Stimulated activated CD8-positive, alpha-beta memory T cell treated with anti-CD3 and anti-CD28 coated beads, Interleukin-12 subunit alpha, Interleukin-12 subunit beta, amount 100 ng/mL, for 24 hours (primary cell): ENCODE measurements around the gene DPYD.

Experiments
- DNase-seq: peaks from one replicate; pipeline ENCODE4 v3.0.0-alpha.2; 2020; ENCODE audit errors: extremely low read depth

DPYD gene

GRCh38 chr1:97091679-97092078, 829.2 kb downstream of the DPYD start:
- DNase-seq: no peak

DNA sequence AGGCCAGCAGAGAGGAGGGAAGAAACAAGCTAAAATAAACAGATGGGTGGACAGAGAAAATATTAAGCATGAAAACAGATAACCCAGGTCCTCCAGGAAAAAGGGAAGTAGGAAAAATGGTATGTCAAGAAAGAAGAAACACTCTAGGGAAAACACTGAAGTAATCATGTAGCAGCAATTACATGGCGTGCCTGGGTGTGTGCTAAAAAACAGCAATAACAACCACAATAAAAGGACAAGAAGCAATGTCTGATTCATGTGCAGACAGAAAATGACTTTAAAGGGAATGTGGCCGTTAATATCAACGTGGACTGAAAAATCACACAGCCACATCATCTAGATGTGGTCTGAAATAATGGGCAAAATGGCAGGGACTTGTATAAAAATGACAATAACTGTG, 829.6 kb downstream of the DPYD start:
- no peak for DNase-seq

GRCh38 chr1:97090725-97091124, 830.1 kb downstream of the DPYD start:
- DNase-seq: no peak

- DNase-seq: no peak
Measured at GRCh38 chr1:97089173-97089572, 831.7 kb downstream of the DPYD start.

GRCh38 chr1:97088391-97088790, 832.4 kb downstream of the DPYD start:
- no peak for DNase-seq

- no peak for DNase-seq
Measured at GRCh38 chr1:97084546-97084945, 836.3 kb downstream of the DPYD start.

- DNase-seq: no peak
Measured at GRCh38 chr1:97082160-97082848, 838.5 kb downstream of the DPYD start.

DNA sequence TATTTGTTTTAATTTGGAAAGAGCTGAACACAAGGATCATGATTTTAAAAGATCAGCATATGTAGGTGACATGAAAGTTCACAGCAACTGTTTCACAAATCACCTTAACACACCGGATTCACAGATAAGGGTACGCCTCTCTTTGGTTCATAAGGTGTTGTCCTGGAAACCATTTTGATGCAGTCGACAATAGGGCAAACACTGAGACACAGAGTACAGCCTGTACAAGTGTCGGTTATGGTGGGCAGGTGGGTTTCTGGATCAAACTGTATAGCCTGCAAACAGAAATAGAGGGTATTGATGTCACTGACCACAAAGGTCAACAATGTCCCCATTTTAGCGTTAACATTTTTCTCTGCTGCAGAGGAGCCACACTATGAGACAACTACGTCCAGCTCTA, 842.0 kb downstream of the DPYD start:
- no peak for DNase-seq

- no peak for DNase-seq
Measured at GRCh38 chr1:97077221-97077620, 843.6 kb downstream of the DPYD start.

DNA sequence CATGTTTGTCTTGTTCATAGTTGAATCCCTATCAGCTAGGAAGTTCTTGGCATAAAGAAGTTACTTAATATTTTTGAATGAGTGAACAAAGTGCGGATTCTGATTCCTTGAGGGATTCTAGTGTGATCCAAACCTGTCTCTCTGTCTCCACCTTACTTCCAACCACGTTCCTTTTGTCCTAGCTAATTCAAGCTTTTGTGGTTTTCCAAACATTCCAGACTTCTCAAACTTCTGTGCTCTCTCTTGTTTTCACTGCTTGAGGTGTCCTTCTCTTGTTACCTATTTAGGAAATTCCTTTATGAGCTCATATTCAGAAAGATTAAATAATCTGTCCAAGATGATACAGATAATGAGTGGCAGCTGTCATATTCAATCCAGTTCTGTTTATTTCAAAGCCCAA, 846.1 kb downstream of the DPYD start:
- no peak for DNase-seq

DNA sequence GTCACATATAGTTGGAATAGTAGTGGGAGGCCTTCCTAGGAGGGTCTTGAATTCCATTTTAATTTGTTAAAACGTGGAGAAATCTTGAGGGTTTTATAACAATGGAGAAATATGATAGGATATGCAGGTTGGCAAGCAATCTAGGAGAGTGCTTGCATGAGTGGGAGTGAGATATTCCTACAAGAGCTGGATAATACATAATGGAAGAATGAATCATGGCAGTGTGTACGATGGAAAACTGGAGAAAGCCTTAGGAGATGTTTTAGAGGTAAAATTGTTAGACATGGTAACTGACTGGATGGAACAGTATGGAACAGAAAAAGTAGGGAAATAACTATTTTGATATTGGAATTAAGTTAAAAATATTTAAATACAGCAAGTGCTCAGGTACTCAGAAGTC, 846.9 kb downstream of the DPYD start:
- no peak for DNase-seq

- DNase-seq: no peak
Measured at GRCh38 chr1:97073169-97073568, 847.7 kb downstream of the DPYD start.

DNA sequence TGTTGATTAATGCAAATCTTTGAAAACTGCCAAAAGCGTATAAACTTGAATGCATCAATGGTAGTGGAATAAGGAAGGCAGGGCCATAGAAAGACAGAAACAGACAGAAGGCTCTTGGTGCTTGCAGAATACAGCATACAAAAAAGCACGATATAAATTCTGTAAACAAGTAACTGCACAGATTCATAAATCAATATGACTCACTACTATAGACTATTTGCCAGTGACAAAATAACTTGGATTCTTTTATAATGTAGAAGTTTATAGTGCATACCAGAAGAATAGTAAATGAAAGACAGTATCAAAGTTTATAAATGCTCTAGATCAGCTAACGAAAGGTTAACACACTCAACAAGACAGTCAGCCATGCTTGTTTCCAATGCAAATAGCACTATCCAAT, 849.7 kb downstream of the DPYD start:
- DNase-seq: no peak

DNA sequence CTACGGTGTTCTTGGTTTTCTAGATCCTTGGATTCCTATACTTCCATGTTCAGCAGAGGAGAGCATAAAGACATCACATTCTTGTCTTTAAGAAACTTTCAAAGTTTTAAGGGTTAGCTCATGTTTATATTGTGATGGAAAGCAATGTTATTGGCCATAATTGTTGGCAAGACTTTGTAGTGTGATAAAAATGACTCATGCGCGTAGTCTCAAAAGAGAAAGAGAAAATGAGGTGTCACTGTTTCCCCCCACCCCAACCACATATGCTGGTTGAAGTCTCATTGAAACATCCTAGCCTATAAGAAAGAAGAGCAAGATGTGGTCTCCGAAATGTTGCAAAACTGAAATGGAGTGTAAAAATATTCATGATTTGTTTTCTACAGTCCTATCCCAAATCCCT, 850.5 kb downstream of the DPYD start:
- no peak for DNase-seq

GRCh38 chr1:97069312-97069711, 851.5 kb downstream of the DPYD start:
- no peak for DNase-seq

DNA sequence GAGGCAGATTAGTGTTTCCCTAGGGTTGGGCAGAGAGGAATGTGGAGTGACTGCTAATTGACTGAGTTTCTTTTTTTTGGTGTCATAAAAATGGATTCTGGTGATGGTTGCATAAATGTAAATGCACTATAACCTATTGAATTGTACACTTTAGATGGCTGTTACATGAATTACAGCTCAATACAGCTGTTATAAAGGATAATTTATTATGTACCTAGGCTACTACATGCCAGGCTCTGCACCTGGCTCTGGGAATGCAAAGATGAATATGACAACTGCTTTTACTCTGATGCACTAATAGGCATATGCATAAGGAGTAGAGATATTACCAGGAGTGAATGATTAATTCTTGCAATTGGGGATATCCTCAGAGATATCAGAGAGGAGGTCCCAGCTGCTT, 854.0 kb downstream of the DPYD start:
- no peak for DNase-seq

GRCh38 chr1:97063532-97063931, 857.3 kb downstream of the DPYD start:
- DNase-seq: no peak

DNA sequence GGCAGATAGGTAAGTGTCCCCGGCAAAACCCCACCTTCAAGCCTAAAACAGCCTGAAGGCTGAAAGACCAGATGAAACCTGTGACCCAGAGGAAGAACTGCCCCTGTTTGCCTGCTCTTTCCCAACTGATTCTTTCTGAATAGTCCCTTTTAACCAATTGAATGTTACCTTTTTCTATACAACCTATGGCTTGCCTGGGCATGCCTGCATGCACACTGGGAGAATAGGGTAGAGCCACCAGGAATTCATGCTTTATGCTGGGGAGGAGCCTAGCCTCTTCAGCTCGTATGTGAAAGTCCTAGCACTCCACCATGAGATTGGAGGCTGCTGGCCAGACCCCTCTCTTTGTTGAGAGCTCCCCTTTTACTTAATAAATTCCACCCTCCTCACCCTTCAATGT, 859.2 kb downstream of the DPYD start:
- no peak for DNase-seq

- no peak for DNase-seq
Measured at GRCh38 chr1:97056386-97056785, 864.4 kb downstream of the DPYD start.

GRCh38 chr1:97053268-97053667, 867.6 kb downstream of the DPYD start:
- DNase-seq: no peak

DNA sequence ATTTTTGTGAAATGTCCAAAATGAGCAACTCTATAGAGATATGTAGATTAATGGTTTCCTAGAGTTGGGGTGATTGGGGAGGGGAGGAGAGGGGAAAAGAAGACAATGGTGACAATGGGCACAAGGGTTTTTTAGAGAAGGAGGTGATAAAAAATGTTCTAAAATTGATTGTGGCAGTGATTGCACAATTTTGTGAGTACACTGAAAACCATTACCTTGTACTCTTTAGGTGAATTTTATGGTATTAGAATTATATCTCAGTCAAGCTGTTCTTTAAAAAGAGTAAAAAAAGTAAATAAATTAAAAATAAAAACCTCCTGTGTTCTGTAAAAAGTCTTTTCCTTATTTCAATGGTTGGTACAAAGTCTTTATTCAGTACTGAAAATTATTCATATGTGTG, 869.0 kb downstream of the DPYD start:
- no peak for DNase-seq

GRCh38 chr1:97050506-97050905, 870.3 kb downstream of the DPYD start:
- no peak for DNase-seq

DNA sequence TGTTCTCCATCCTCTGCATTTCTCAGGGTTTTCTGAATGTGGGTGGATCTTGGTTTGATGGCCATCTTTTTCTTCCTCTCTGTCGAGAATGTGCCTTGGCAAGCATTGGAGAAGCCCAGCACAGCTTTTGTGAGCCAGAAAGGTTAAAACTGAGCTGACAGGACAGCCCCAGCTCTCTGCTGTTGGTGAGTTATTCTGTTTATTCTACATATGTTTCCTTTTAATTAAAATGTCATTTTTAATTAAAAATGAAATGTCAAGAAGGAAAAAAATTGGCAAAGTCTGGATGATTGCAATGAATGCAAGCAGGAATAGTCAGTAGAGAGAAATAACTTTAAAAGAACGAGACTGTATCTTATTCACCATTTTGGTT, 873.4 kb downstream of the DPYD start:
- no peak for DNase-seq

- DNase-seq: no peak
Measured at GRCh38 chr1:97046765-97047420, 873.9 kb downstream of the DPYD start.
